ENCODE data around the gene RHOD. TPM values are rescaled to one million over a fixed set of nuclear protein-coding genes. Genes with fewer than 3 reads are reported as not detected.

RHOD gene
- total RNA-seq, 1 experiment from 2014 or later = 190 TPM

DNA sequence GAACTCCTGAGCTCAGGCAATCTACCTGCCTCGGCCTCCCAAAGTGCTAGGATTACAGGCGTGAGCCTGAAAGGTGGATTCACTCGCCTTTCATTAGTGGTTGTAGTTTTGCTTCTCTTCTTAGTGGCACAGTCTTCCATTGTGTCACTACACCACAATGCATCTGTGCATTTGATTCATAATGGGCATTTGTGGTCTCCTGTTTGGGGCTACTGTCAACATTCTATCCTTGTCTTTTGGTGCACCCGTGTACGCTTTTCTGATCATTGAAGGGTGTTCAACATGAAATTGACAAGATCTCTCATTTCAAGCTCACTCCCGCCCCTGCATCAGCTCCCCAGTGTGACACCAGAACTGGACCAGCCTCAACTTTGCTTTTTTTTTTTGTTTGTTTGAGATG is 35.7 kb upstream of the RHOD start:
- ChIA-PET POLR2A (interaction anchor here (0.5 to 1.0 kb wide), 2 partner anchors 16 to 81 kb away, joined by 3 read pairs; no protein-coding TSS in a partner anchor), CTCF (interaction anchor here (0.7 to 1.4 kb wide), 5 partner anchors 9 to 139 kb away, joined by 3 to 5 read pairs (median 3); no protein-coding TSS in a partner anchor)
- Mint-ChIP-seq H3K36me3 (ENCODE audit: insufficient read depth, unreplicated experiment) (no peaks in the 10 kb centered on the region), H3K9me3 (ENCODE audit: unreplicated experiment) (peaks cover 7% of the 10 kb centered on the region), H3K27me3 (ENCODE audit: insufficient read depth, unreplicated experiment) (no peaks in the 10 kb centered on the region), H3K4me1 (ENCODE audit: insufficient read depth, unreplicated experiment) (peaks cover 11% of the 10 kb centered on the region), H3K27ac (ENCODE audit: low read depth, unreplicated experiment) (no peak overlapping the region), H3K4me3 (ENCODE audit: unreplicated experiment) (no peak overlapping the region)
- intact Hi-C loops (cut with micrococcal nuclease) = loop anchor here (5.0 kb wide), 1 partner anchor 179 kb away; the partner anchor contains the start of gene RCE1
- no TSS peak for BruUV-seq (replicated peaks)
- DNase-seq (ENCODE audit: unreplicated experiment) = no peak
- TF ChIP-seq CTCF (IDR thresholded peaks at IDR 0.05; ENCODE audit: unreplicated experiment) = no peak

DNA sequence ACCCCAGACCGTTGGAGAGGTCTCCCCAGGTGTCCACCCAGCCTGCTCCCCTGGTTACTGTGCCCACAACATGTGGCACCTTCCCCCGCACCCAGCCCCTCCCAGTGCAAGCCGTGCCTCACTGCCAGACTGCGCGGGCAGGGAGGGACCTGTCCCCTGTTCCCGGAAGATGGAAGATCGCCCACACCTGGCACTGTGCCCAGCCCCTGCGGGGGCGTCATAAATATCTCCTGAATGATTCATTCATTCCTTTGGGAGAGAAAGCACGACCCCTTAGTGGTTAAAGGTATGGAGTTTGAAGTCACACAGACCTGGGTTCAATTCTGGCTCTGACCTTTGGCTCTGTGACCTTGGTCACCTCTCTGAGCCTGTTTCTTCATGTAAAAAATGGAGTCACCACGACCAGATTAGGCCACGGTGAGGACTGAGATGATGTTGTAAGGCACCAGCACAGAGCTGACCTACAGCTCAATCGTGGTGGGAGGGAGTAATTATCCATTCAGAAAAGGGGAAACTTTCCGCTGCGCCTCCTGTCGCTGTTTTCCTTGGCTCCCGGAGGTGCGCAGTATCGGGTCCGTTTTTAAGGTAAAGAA is 34.2 kb upstream of the RHOD start:
- Mint-ChIP-seq H3K4me3 (ENCODE audit: unreplicated experiment) (peak overlapping the region; percentile 56), H3K9me3 (ENCODE audit: unreplicated experiment) (peaks cover 7% of the 10 kb centered on the region), H3K27ac (ENCODE audit: low read depth, unreplicated experiment) (no peak overlapping the region), H3K4me1 (ENCODE audit: insufficient read depth, unreplicated experiment) (peaks cover 14% of the 10 kb centered on the region), H3K36me3 (ENCODE audit: insufficient read depth, unreplicated experiment) (no peaks in the 10 kb centered on the region), H3K27me3 (ENCODE audit: insufficient read depth, unreplicated experiment) (no peaks in the 10 kb centered on the region)
- ChIA-PET POLR2A (interaction anchor here (0.7 to 1.3 kb wide), 5 partner anchors 33 to 180 kb away, joined by 3 to 4 read pairs (median 3); no protein-coding TSS in a partner anchor), CTCF (interaction anchor here (0.6 to 1.4 kb wide), 5 partner anchors 25 to 258 kb away, joined by 3 to 5 read pairs (median 4); no protein-coding TSS in a partner anchor)
- DNase-seq (ENCODE audit: unreplicated experiment) = peak; percentile 89
- no TSS peak for BruUV-seq (replicated peaks)
- TF ChIP-seq CTCF (IDR thresholded peaks at IDR 0.05; ENCODE audit: unreplicated experiment) = no peak
- intact Hi-C loops (cut with micrococcal nuclease) = loop anchor here (5.0 kb wide), 1 partner anchor 180 kb away; the partner anchor contains the start of gene RCE1

- H3K4me1 Mint-ChIP-seq (ENCODE audit: insufficient read depth, unreplicated experiment) = peaks cover 22% of the 10 kb centered on the region
- H3K36me3 Mint-ChIP-seq (ENCODE audit: insufficient read depth, unreplicated experiment) = no peaks in the 10 kb centered on the region
- H3K27me3 Mint-ChIP-seq (ENCODE audit: insufficient read depth, unreplicated experiment) = no peaks in the 10 kb centered on the region
- peaks cover 7% of the 10 kb centered on the region for H3K9me3 Mint-ChIP-seq (ENCODE audit: unreplicated experiment)
- no TSS peak for BruUV-seq (replicated peaks)
- ChIA-PET POLR2A (interaction anchor here (0.7 to 1.4 kb wide), 7 partner anchors 32 to 181 kb away, joined by 3 to 5 read pairs (median 3); no protein-coding TSS in a partner anchor), CTCF (interaction anchor here (0.6 to 1.4 kb wide), 3 partner anchors 26 to 259 kb away, joined by 3 to 5 read pairs (median 4); no protein-coding TSS in a partner anchor)
- intact Hi-C loops (cut with micrococcal nuclease) = loop anchor here (5.0 kb wide), 1 partner anchor 181 kb away; the partner anchor contains the start of gene RCE1
- no peak for TF ChIP-seq CTCF (IDR thresholded peaks at IDR 0.05; ENCODE audit: unreplicated experiment)
- peak within 1 kb of the TSS; percentile 65 for H3K4me3 Mint-ChIP-seq (ENCODE audit: unreplicated experiment)
- DNase-seq (ENCODE audit: unreplicated experiment) = no peak
- H3K27ac Mint-ChIP-seq (ENCODE audit: low read depth, unreplicated experiment) = no peak within 1 kb of the TSS
These were observed 33.4 kb upstream of the RHOD start, which contains the start of gene SYT12 for GRCh38 chr11:67022961-67023956. Gene SYT12, plus strand, starts transcription at chr11:67023134. Its CDS starts 7,011 bp downstream, at chr11:67030145.
